ENCODE results near the gene MBL2.

The MBL2 gene

GRCh38 chr10:52776471-52776903 is 3.9 kb upstream of the MBL2 start:
- ChIA-PET POLR2A (no interaction called here), CTCF (interaction anchor here (10.0 to 16.8 kb wide), 2 partner anchors 33 to 131 kb away, joined by 135 to 482 read pairs; no protein-coding TSS in a partner anchor)
- TF ChIP-seq CTCF (IDR thresholded peaks at IDR 0.05; ENCODE audit: insufficient read depth, low read length, missing control alignments): no peak
- DNase-seq (ENCODE audit: low read depth, low spot score): no peak
- no peak overlapping the region for H3K4me3 ChIP-seq (ENCODE audit: low read depth, low read length)

GRCh38 chr10:52775132-52775647 is 2.6 kb upstream of the MBL2 start:
- no peak for TF ChIP-seq CTCF (IDR thresholded peaks at IDR 0.05; ENCODE audit: insufficient read depth, low read length, missing control alignments)
- CTCF ChIA-PET: interaction anchor here (1.0 to 16.8 kb wide), 3 partner anchors 32 to 130 kb away, joined by 3 to 482 read pairs (median 135); no protein-coding TSS in a partner anchor
- H3K4me3 ChIP-seq (ENCODE audit: low read depth, low read length): no peak overlapping the region
- DNase-seq (ENCODE audit: low read depth, low spot score): no peak
- POLR2A ChIA-PET: no interaction called here

GRCh38 chr10:52774600-52775106 is 2.1 kb upstream of the MBL2 start:
- no peak overlapping the region for H3K4me3 ChIP-seq (ENCODE audit: low read depth, low read length)
- ChIA-PET CTCF (interaction anchor here (10.0 to 16.8 kb wide), 2 partner anchors 32 to 129 kb away, joined by 135 to 482 read pairs; no protein-coding TSS in a partner anchor), POLR2A (no interaction called here)
- no peak for DNase-seq (ENCODE audit: low read depth, low spot score)
- no peak for TF ChIP-seq CTCF (IDR thresholded peaks at IDR 0.05; ENCODE audit: insufficient read depth, low read length, missing control alignments)

GRCh38 chr10:52774182-52774581 is 1.6 kb upstream of the MBL2 start:
- CTCF ChIA-PET: interaction anchor here (16.8 kb wide), 1 partner anchor 31 kb away, joined by 482 read pairs; no protein-coding TSS in a partner anchor

GRCh38 chr10:52771534-52772445 is 794 bp downstream of the MBL2 start:
- no peak for DNase-seq (ENCODE audit: low read depth, low spot score)
- CTCF ChIA-PET: interaction anchor here (1.7 to 16.8 kb wide), 3 partner anchors 8 to 128 kb away, joined by 7 to 482 read pairs (median 68); no protein-coding TSS in a partner anchor
- POLR2A ChIA-PET: no interaction called here
- H3K4me3 ChIP-seq (ENCODE audit: low read depth, low read length): no peak overlapping the region
- no peak for TF ChIP-seq CTCF (IDR thresholded peaks at IDR 0.05; ENCODE audit: insufficient read depth, low read length, missing control alignments)

More at GRCh38 chr10:52774182-52774581, 1.6 kb upstream of the MBL2 start:
- no peak overlapping the region for H3K4me3 ChIP-seq (ENCODE audit: low read depth, low read length)
- POLR2A ChIA-PET: no interaction called here
- no peak for TF ChIP-seq CTCF (IDR thresholded peaks at IDR 0.05; ENCODE audit: insufficient read depth, low read length, missing control alignments)
- no peak for DNase-seq (ENCODE audit: low read depth, low spot score)

GRCh38 chr10:52770904-52771303 is 1.7 kb downstream of the MBL2 start:
- no peak for DNase-seq (ENCODE audit: low read depth, low spot score)
- TF ChIP-seq CTCF (IDR thresholded peaks at IDR 0.05; ENCODE audit: insufficient read depth, low read length, missing control alignments): no peak
- H3K4me3 ChIP-seq (ENCODE audit: low read depth, low read length): no peak overlapping the region
- ChIA-PET CTCF (interaction anchor here (1.7 to 16.8 kb wide), 3 partner anchors 9 to 127 kb away, joined by 7 to 482 read pairs (median 68); no protein-coding TSS in a partner anchor), POLR2A (no interaction called here)
